HG03139 (cell line): ENCODE measurements around the gene ARHGDIA.

Experiments used
- ATAC-seq: cut with Tn5 transposase; IDR thresholded peaks from one replicate; pipeline ENCODE4 v1.9.1; 2021; ENCODE audit not compliant: unreplicated experiment

Gene ARHGDIA

GRCh38 chr17:81828656-81829055 is 42.5 kb downstream of the ARHGDIA start:
- no peak for ATAC-seq

- ATAC-seq = no peak
Measured at GRCh38 chr17:81825841-81826466, 45.2 kb downstream of the ARHGDIA start.

- no peak for ATAC-seq
Measured at GRCh38 chr17:81824595-81824994, 46.5 kb downstream of the ARHGDIA start.

GRCh38 chr17:81823820-81824550 is 47.2 kb downstream of the ARHGDIA start:
- ATAC-seq = no peak

GRCh38 chr17:81822996-81823819 is 47.9 kb downstream of the ARHGDIA start:
- ATAC-seq = no peak

- no peak for ATAC-seq
Measured at GRCh38 chr17:81822312-81822637, 48.9 kb downstream of the ARHGDIA start.

- no peak for ATAC-seq
Measured at GRCh38 chr17:81821603-81822311, 49.4 kb downstream of the ARHGDIA start.

DNA sequence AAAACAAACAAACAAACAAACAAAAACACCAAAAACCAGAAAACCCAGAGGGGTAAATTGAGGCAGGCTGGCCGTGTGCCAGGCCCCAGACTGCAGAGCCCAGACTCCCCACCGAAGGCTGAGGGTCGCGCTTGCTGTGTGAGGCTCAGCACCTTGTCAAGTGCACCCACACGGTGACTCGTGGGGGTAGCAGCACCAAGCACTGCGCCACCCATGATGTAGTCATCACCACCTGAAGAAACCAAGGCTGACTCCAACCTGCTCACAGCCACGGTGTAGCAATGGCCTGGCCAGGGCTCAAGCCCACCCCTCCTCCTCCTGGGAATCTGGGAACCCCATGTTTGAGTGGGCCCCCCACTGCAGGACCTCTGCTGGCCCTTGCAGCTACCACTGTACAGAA is 50.0 kb downstream of the ARHGDIA start:
- ATAC-seq = no peak

DNA sequence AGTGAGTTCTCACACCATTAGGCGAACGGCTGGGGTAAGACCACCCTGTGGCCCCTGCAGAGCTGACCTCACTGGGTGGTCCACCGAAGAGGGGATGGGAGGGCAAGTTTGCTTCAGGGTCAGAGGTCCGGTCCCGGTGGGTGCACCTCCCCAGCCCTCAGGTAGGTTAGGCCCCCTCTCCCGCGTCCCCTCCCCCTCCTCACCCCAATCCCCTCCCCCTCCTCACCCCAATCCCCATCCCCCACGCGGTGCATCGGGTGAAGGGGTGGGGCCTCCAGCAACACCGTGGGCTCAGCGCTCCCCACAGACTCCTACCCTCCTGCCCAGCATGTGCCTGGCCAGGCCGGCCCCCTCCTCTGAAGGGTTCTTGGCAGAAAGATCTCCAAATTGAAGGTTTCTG is 51.4 kb downstream of the ARHGDIA start:
- no peak for ATAC-seq

GRCh38 chr17:81817758-81818147 is 53.4 kb downstream of the ARHGDIA start:
- no peak for ATAC-seq
